ENCODE measurements around the gene FOXO4. TPM values are rescaled to one million over a fixed set of nuclear protein-coding genes. Genes with fewer than 3 reads are reported as not detected.
A peak's percentile ranks its signal among the peaks of the same experiment; 100 is the strongest.

FOXO4 gene
- total and polyA plus RNA-seq, 4 donors = 0.50 to 38.2 (median 4.0) TPM

GRCh38 chrX:71128915-71129765, 33.5 kb downstream of the FOXO4 start:
- Histone ChIP-seq H3K4me3 (ENCODE audit: low read depth in 1 of 3, low read length in 3 of 3) (no peak overlapping the region), H3K9me3 (ENCODE audit: control insufficient read depth in 4 of 4, low read length in 3 of 4) (no peaks in the 10 kb centered on the region), H3K27me3 (ENCODE audit: control insufficient read depth in 4 of 4, insufficient read depth in 4 of 4, low read length in 3 of 4) (no peaks in the 10 kb centered on the region), H3K9ac (ENCODE audit: low read depth in 1 of 2, low read length in 2 of 2) (no peak overlapping the region), H3K27ac (ENCODE audit: low read depth in 1 of 2, low read length in 2 of 2) (no peak overlapping the region), H3K36me3 (ENCODE audit: control insufficient read depth in 4 of 4, insufficient read depth in 3 of 4, low read depth in 1 of 4, low read length in 3 of 4) (peaks cover 5 to 73% (median 29%) of the 10 kb centered on the region in 4 donors), H3K4me1 (ENCODE audit: control insufficient read depth in 4 of 4, insufficient read depth in 4 of 4, low read length in 3 of 4) (peaks cover 0 to 7% (median 0%) of the 10 kb centered on the region in 4 donors)
- peak; percentile 83 for DNase-seq (ENCODE audit: low spot score)
- TF ChIP-seq CTCF (IDR thresholded peaks at IDR 0.05; ENCODE audit: low read depth, low read length, missing input control) = peak; percentile 69
- no peak for TF ChIP-seq SP1 (IDR thresholded peaks at IDR 0.05)
- TF ChIP-seq ATF3 (IDR thresholded peaks at IDR 0.05) = no peak
- peak; percentile 78 to 91 for TF ChIP-seq RAD21 (IDR thresholded peaks at IDR 0.05)
- no peak for TF ChIP-seq FOXA1 (IDR thresholded peaks at IDR 0.05)
- TF ChIP-seq REST (IDR thresholded peaks at IDR 0.05) = no peak
- no peak for TF ChIP-seq GABPA (IDR thresholded peaks at IDR 0.05 in 1 of 2, conservative IDR thresholded peaks at IDR 0.05 in 1 of 2)
- TF ChIP-seq ZBTB33 (IDR thresholded peaks at IDR 0.05) = no peak
- no peak for TF ChIP-seq HNF4G (IDR thresholded peaks at IDR 0.05)
- WGBS = 37% methylated on average over 18 of the region's 18 CpGs

- Histone ChIP-seq H3K9me3 (ENCODE audit: control insufficient read depth in 4 of 4, low read length in 3 of 4) (no peaks in the 10 kb centered on the region), H3K4me3 (ENCODE audit: low read depth in 1 of 3, low read length in 3 of 3) (no peak overlapping the region), H3K27me3 (ENCODE audit: control insufficient read depth in 4 of 4, insufficient read depth in 4 of 4, low read length in 3 of 4) (no peaks in the 10 kb centered on the region), H3K4me1 (ENCODE audit: control insufficient read depth in 4 of 4, insufficient read depth in 4 of 4, low read length in 3 of 4) (peaks cover 0 to 7% (median 0%) of the 10 kb centered on the region in 4 donors), H3K9ac (ENCODE audit: low read depth in 1 of 2, low read length in 2 of 2) (no peak overlapping the region), H3K36me3 (ENCODE audit: control insufficient read depth in 4 of 4, insufficient read depth in 3 of 4, low read depth in 1 of 4, low read length in 3 of 4) (peaks cover 8 to 71% (median 33%) of the 10 kb centered on the region in 4 donors), H3K27ac (ENCODE audit: low read depth in 1 of 2, low read length in 2 of 2) (no peak overlapping the region)
- WGBS = 92% methylated on average over 4 of the region's 4 CpGs
- no peak for DNase-seq (ENCODE audit: low spot score)
- no peak for TF ChIP-seq HNF4A (conservative IDR thresholded peaks at IDR 0.05)
- no peak for TF ChIP-seq HNF4G (IDR thresholded peaks at IDR 0.05)
- TF ChIP-seq ZBTB33 (IDR thresholded peaks at IDR 0.05) = no peak
- no peak for TF ChIP-seq GABPA (IDR thresholded peaks at IDR 0.05 in 1 of 2, conservative IDR thresholded peaks at IDR 0.05 in 1 of 2)
- no peak for TF ChIP-seq ATF3 (IDR thresholded peaks at IDR 0.05)
Observed at GRCh38 chrX:71131510-71131909, 35.9 kb downstream of the FOXO4 start.
